ENCODE results near the gene EFCAB7. TPM values are rescaled to one million over a fixed set of nuclear protein-coding genes. Genes with fewer than 3 reads are reported as not detected.
"Not testable (repeated sequence)": the region's sequence is repeated elsewhere in the genome, so short reads cannot be mapped to it uniquely, and the experiment has no call there.

Gene EFCAB7
- total RNA-seq, 1 donor from 2014 or later, result 9.8 TPM

DNA sequence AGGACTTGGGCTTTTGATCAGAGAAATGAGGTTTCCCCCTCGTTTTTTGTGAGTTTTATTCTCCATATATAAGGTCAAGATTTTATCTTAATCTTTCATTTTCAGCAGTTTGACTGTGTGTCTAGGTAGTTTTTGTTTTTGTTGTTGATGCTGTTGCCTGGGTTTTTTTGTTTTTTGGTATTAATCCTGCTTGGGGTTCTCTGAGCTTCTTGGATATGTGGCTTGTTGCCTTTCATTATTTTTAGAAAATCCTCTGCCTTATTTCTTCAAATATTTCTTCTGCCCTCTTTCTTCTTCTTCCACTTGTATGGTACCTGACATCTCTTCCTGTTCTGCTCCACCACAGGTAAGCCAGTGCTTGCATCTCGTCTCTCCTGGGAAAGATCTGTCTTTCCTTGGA is 25.0 kb downstream of the EFCAB7 start:
- intact Hi-C loops (cut with micrococcal nuclease), result no loop called here

DNA sequence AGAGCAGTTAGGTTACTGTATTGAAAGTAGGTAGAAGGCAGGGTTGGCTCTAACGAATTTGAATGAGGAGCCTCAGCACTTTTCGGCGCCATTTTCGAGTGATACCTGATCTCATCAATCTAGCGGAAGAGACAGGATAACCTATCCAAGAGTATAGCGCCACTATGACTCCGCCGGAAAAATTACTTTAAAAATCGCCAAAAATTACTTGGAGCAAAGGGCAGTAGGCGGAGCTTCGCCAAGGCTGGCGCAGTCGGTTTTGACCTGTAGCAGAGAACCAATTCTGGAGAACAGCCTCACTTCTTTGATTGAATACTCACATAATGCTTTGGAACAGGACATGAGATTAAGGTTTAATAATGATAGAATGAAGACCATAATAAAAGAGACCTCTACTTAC is 25.6 kb downstream of the EFCAB7 start:
- intact Hi-C loops (cut with micrococcal nuclease), result no loop called here

DNA sequence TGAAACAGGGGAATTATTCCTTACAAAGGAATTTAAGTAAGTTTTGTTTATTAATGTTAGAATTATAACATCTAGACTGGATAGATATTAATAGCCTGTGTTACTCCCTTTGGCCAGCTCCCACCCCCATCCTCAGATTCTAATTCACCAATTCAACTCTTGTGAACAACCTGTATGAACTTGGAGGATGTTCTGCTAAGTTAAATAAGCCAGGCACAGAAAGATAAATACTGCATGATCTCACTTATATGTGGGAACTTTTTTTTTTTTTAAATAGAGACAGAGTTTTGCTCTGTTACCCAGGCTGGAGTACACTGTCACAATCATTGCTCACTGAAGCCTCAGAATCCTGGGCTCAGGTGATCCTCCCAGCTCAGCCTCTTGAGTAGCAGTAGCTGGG is 32.2 kb downstream of the EFCAB7 start:
- intact Hi-C loops (cut with micrococcal nuclease), result loop anchor here (5.0 kb wide), 1 partner anchor 582 kb away; no protein-coding TSS in a partner anchor

DNA sequence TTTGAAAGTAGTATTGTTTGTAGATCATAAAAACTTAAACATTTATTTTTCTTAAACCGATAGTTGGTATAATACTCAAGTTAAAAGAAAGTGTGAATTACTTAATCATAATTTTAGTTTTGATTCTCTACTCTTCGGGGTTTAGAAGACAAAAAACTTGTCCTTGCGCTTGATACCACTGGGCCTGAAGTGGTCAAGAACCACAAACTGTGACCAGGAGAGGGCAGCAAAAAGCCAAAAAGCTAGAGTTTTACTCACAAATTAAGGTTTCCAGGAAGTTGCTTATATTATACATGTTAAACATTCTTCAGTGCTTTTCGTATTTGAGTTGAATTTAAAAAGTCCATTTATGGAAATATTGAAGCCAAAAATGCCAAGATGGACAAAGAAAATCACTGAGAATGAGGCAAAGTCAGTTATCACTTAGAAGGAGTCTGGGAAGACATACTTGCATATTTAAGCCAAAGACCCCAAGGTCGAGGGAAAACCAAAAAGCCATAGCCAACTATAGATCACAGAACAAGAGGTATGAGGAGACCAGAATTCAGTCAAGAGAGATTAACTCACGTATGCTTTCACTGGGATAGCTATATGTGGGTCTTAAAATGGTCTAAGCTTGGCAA is 34.2 kb downstream of the EFCAB7 start:
- intact Hi-C loops (cut with micrococcal nuclease), result loop anchor here (1.0 to 5.0 kb wide), 2 partner anchors 580 to 689 kb away; no protein-coding TSS in a partner anchor

DNA sequence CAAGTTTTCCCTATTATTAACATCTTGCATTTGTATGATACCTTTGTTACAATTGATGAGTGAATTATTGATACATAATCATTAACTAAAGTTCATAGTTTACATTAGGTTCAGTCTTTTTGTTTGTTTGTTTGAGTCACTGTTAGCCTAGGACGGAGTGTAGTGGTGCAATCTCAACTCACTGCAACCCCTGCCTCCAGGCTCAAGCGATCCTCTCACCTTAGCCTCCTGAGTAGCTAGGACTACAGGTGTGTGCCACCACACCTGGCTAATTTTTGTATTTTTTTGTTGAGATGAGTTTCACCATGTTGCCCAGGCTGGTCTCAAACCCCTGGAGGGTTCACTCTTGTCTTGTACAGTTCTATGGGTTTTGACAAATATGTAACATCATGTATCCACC is 36.0 kb downstream of the EFCAB7 start:
- intact Hi-C loops (cut with micrococcal nuclease), result loop anchor here (5.0 kb wide), 1 partner anchor 578 kb away; no protein-coding TSS in a partner anchor

DNA sequence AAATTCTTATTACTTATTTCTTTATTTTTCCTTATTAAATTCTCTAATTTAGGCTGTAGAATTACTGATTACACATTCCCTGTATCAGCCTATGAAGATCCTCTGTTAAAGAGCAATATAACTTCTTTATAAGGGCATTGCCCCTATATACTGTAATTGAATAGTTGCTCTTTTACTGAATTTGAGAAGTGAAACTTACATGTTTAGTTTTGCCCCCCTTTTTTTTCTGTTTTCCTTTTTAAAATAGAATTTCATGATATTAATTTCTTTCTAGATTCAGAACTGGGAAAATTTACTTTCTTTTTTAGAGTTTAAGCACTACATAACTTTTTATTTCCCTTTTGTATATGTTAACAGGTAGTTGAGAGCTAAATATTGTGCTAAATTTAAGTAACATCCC is 40.4 kb downstream of the EFCAB7 start:
- intact Hi-C loops (cut with micrococcal nuclease), result no loop called here

DNA sequence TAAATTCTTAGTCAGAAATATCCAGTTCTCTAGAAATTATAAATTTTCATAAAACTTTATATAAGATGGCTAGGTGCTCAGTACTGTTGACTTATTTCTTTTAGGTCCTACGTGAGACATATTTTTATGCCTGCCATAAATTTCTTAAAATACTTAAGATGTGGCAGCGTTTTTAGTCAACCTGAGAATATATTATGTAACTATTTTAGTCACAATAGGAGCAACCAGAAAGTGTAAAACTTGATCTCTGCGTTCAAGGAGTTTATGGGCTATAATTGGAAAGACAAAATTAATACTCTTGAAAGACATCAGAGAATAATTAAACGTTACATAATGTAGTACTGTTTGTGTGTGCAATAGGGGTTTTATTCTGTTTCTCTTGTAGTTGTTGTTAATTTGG is 45.7 kb downstream of the EFCAB7 start:
- intact Hi-C loops (cut with micrococcal nuclease), result no loop called here

DNA sequence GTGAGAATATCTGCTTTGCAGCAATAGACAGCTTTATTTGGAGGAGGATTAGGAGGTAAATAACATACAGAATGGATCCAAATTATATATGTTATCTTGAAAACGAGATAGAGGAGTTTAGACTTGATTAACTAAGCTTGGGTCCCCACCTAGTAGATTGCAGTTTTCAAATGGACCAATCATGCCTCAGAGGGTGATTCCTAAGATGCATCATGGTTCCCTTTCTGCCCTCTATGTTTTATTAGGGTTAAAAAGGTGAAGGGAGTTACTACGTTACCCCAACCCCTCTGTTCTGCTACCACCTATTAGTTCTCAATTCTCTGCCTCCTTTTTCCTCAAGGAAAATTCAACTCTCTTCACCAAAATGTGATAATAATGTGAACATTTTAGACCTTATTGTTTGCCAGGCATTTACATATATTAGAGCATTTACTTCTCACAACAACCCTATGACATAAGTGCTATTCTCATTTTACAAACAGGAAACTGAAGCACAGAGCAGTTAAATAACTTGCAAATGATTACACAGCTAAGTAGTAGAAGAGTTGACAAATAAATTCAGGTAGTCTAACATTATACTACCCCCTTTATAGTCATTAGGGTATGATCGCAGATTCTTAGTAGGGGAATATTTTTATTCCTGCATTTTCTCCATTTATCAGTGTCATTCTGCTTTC is 46.5 kb downstream of the EFCAB7 start:
- intact Hi-C loops (cut with micrococcal nuclease), result no loop called here

DNA sequence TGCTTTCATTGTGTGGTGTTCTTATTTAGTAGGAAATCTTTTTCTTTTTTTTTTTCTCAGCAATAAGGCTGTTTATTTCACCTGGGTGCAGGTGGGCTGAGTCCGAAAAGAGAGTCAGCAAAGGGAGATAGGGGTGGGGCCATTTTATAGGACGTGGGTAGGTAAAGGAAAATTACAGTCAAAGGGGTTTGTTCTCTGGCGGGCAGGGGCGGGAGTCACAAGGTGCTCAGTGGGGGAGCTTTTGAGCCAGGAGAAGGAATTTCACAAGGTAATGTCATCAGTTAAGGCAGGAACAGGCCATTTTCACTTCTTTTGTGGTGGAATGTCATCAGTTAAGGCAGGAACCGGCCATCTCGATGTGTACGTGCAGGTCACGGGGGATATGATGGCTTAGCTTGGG is 49.4 kb downstream of the EFCAB7 start:
- intact Hi-C loops (cut with micrococcal nuclease), result not testable (repeated sequence)

DNA sequence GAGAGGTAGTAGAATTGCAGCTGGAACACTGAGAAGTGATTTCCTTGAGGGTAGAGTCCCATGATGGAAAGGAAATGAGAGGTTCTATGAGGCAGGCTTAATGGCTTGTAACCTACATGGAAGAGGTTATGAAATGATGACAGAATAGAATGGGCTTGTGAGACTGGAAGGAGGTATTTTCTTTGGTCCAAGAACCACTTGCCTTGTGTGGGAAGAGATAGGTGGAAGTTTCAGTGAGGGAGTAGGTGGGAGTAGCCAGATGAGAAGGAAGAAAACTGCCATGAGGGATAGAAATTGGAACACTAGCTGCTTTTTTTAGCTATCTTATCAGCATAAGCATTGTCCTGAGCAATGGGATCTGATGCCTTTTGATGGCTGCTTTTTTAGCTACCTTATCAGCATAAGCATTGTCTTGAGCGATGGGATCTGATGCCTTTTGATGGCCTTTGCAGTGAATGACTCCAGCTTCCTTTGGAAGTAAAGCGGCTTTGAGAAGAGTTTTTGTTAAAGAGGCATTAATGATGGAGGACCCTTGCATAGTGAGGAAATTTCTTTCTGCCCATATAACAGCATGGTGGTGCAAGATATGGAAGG is 51.0 kb downstream of the EFCAB7 start:
- intact Hi-C loops (cut with micrococcal nuclease), result not testable (repeated sequence)

DNA sequence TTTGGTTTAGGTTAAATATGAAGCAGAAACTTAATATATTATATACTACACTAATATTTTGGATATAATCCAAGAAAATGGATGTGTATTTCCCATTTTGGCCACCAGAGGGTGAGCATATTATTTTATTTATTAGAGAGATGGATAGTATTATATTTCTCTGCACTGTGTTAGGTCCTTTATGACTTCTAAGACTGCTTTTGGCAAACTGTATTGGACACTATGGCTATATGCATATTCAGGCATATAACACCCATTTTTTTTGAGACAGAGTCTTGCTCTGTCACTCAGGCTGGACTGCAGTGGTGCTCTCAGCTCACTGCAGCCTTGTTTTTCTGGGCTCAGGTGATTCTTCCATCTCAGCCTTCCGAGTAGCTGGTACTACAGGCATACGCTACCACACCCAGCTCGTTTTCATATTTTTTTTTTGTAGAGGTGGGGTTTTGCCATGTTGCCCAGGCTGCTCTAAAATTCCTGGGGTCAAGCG is 52.1 kb downstream of the EFCAB7 start:
- intact Hi-C loops (cut with micrococcal nuclease), result loop anchor here (1.0 kb wide), 3 partner anchors 18 to 671 kb away; partner anchors contain the start of gene PGM1

DNA sequence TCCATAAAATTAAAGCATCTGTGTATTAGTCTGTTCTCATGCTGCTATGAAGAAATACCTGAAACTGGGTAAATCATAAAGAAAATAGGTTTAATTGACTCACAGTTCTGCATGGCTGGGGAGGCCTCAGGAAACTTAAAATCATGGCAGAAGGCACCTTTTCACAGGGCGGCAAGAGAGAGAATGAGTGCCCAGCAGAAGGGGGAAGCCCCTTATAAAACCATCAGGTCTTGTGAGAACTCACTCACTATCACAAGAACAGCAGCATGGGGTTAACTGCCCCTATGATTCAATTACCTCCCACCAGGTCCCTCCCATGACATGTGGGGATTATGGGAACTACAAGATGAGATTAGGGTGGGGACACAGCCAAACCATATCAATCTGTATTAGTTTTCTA is 63.0 kb downstream of the EFCAB7 start:
- intact Hi-C loops (cut with micrococcal nuclease), result not testable (repeated sequence)

DNA sequence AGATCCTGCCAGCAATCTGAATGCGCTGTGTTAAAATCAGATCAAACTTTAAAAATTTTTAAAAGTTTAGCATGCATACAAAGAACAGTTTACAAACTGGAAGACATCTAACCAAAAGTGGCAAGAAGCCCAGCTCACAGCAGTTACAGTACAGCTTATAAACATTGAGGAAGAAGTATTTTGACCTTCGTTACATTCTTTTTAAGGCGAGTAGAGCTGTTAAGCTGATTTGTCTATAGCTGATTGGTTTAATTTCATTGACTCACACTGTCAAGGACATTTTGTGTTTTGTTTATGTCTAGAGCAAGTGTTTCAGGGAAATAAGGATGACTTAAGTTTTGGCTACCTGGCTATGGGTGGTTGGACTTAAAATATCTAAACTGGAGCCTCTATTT is 66.8 kb downstream of the EFCAB7 start:
- intact Hi-C loops (cut with micrococcal nuclease), result loop anchor here (5.0 to 10.0 kb wide), 2 partner anchors 903 to 1235 kb away; partner anchors contain the start of gene DOCK7

DNA sequence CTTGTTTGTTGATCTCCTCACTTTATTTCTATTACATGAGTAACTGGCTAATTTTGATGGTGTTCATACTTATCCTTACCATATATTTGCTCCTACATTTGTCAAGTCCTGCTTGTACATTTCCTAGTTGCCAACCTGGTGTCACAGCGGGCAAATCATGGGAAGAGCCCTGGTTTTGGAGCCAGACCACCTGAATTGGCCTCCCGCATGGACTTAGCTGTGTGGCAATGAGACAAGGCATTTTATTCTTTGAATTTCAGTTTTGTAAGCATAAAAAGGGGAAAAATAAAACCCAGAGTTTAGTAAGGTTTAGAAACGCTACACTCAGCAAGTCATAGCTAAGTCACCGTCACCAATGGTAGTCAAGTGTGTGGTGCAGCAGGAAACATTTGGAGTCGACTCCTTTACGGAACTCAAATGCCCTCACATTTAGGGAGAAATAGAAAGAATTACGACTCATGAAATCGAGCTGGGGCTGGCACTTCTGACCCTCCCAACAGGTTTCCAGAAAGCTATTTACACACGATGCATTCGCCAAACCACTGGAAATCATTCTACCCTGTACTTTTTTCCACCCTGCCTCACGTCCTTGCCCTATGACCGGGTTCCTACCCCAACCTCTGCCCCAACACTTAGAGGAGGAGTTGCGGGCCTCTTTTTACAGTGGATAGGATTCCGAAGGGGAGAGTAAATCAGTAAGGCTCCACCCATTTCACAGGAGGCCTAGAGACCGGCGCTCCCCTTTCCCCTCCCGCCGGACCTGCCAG is 69.4 kb downstream of the EFCAB7 start:
- intact Hi-C loops (cut with micrococcal nuclease), result loop anchor here (1.0 to 10.0 kb wide), 7 partner anchors 17 to 1828 kb away; partner anchors contain the start of genes ALG6, ATG4C, DOCK7 and LEPR

DNA sequence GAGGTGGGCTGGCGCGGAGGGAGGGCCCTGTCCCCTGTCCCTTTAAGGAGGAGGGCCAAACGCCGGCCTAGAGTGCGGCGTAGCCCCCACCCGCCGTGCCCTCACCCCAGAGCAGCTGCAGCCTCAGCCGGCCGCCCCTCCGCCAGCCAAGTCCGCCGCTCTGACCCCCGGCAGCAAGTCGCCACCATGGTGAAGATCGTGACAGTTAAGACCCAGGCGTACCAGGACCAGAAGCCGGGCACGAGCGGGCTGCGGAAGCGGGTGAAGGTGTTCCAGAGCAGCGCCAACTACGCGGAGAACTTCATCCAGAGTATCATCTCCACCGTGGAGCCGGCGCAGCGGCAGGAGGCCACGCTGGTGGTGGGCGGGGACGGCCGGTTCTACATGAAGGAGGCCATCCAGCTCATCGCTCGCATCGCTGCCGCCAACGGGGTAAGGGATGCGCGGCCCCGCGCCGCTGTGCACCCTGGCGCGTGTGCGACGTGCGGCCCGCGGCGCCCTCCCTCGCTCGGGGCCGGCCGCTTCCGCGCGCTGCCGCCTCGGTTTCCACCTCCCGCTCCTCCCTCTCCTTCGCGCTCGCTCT is 70.1 kb downstream of the EFCAB7 start, which contains the start of gene PGM1:
Gene PGM1, plus strand, starts transcription at position 109 of the 583 bp plus-strand sequence. Its CDS starts 78 bp downstream, at position 187.
- intact Hi-C loops (cut with micrococcal nuclease), result loop anchor here (1.0 to 10.0 kb wide), 7 partner anchors 18 to 1827 kb away; partner anchors contain the start of genes ALG6, ATG4C, DOCK7 and LEPR

DNA sequence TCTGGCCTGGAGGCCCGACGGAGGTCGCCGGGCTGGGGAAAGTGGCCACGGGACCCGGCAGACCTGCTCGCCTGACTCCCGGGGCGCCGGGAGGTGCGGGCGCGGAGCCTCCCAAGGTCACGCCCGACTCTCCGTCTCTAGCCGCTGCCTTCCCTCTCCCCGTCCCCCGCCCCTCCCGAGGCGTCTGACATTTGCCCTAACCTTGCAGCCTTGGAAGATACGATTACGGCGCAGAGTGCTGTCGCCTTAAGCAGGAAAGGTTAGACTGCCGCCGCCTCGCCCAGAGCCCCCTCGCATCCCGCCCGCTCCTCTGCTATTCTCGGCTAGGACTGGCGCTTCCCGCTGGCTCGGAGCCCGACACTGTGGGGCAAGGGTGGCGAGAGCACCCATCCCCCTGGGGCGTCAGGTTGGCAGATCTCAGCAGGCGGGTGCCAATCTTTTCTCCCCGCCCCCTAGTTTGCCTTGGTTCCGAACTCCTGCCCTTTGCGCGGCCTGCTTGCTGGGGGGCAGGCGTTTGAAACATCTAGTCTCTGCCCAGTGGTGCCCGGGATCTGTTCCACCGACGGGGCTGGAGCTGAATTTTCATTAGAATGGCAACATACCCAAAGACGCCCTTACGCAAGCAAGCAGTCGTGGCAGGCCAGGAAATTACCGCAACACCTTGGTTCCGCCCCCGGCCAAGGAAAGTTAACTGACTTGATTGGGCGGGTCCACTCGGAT is 70.7 kb downstream of the EFCAB7 start:
- intact Hi-C loops (cut with micrococcal nuclease), result loop anchor here (1.0 to 10.0 kb wide), 11 partner anchors 19 to 1827 kb away; partner anchors contain the start of genes ALG6, ATG4C, DOCK7 and EFCAB7

DNA sequence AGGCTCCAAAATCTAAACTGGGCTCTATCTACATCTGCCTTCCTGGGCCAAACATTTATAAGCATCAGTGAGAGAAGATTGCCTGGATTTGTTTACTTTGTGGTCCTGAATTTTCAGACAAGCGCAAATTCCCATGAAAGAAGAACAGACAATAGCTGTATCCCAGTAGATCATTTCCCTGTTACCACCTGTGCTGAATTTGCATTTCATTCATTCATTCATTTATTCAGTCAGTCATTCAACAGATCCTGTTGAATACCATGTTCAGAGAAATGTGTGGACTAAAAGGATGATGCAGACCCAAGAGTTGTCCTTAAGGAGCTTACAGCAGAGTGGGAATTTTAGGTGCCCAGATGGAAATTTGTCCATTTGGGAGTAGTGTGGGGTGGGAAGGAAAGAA is 72.1 kb downstream of the EFCAB7 start:
- intact Hi-C loops (cut with micrococcal nuclease), result loop anchor here (2.0 to 10.0 kb wide), 2 partner anchors 1229 to 1473 kb away; no protein-coding TSS in a partner anchor

DNA sequence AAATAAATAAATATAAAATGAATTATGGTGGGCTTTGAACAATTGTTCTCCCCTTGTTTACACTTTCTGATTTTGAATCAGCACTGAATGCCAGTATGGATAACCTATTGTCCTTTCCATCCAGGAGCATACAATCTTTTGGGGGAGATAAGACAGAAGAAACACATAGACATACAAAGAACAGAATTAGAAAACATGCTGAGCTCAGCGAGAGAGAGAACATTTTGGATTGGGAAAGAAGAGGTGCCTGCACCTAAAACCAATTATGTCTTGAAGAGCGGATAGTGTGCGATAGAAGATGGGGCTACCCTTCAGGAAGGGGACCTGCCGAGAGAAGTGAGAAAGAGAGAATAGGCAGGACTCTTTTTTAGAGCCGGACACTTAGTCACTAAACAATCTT is 76.5 kb downstream of the EFCAB7 start:
- intact Hi-C loops (cut with micrococcal nuclease), result loop anchor here (10.0 kb wide), 1 partner anchor 1225 kb away; no protein-coding TSS in a partner anchor

DNA sequence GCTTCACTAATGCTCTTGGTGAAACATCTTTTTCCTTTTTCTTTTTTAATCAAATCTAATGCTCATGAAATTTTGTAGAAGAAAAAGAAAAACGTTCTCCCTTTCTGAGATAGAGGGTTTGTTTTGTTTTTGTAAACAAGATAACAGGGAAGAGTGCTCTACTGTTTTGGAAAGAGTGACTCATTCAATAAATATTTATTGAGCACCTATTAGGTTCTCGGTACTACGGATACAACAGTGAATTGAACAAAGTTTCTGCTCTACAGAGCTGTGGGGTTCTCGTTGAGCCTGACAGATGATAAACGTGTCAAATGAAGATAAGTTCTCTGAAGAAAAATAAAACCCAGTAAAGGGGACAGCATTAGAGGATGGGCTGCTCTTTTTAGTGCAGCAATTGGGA is 76.9 kb downstream of the EFCAB7 start:
- intact Hi-C loops (cut with micrococcal nuclease), result no loop called here

DNA sequence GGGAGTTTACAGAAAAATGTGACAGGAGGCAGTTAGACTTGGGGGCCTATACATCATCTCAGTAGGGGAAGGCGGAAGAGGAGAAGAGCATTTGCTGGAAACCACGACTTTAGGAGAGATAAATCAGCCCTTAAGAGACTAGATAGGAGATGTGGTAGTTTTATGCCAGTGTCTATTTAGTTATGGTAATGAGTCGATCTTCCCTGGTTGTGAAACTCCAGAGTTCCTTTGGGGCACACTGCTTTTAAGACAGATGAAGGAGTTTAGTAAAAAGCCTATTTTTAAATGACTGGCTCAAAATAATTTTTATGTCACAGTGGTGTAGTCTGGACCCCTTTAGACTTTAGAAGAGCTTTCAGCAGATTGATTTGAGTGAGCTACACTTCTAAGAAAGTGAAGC is 77.7 kb downstream of the EFCAB7 start:
- intact Hi-C loops (cut with micrococcal nuclease), result no loop called here
